DOHH2 (cell line): ENCODE measurements around the gene SEMA6A.

Experiments used
- EZH2phosphoT487 ChIP-seq: fragments of 200-600 bp; sonication (generic); IDR thresholded peaks from 2 replicates; pipeline ENCODE4 v1.6.1; 2017; ENCODE audit warnings: borderline replicate concordance, mild to moderate bottlenecking, antibody characterized with exemption, low read length, moderate library complexity, mixed read lengths
- TF ChIP-seq, protein P1 (sequence below): fragments of 200-600 bp; sonication (generic); IDR thresholded peaks from one replicate; pipeline ENCODE4 v1.5.1; 2014; ENCODE audit warnings: antibody characterized with exemption, mild to moderate bottlenecking, low read depth, low read length; ENCODE audit not compliant: poor library complexity, severe bottlenecking

GRCh38 chr5:116613445-116613844 is 38.8 kb upstream of the SEMA6A start:
- TF ChIP-seq, protein P1, sequence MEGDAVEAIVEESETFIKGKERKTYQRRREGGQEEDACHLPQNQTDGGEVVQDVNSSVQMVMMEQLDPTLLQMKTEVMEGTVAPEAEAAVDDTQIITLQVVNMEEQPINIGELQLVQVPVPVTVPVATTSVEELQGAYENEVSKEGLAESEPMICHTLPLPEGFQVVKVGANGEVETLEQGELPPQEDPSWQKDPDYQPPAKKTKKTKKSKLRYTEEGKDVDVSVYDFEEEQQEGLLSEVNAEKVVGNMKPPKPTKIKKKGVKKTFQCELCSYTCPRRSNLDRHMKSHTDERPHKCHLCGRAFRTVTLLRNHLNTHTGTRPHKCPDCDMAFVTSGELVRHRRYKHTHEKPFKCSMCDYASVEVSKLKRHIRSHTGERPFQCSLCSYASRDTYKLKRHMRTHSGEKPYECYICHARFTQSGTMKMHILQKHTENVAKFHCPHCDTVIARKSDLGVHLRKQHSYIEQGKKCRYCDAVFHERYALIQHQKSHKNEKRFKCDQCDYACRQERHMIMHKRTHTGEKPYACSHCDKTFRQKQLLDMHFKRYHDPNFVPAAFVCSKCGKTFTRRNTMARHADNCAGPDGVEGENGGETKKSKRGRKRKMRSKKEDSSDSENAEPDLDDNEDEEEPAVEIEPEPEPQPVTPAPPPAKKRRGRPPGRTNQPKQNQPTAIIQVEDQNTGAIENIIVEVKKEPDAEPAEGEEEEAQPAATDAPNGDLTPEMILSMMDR, result no peak
- TF ChIP-seq EZH2phosphoT487, result no peak
